Stomach (tissue), 4 donors: ENCODE measurements around the gene GLRB.

Experiments
- POLR2A ChIP-seq, 4 donors: fragments of 450-650 bp; IDR thresholded peaks; one replicate each; pipeline ENCODE4 v1.6.1; 2016; ENCODE audit warnings: antibody characterized with exemption in 4 of 4, control low read depth in 2 of 4, mild to moderate bottlenecking in 1 of 4, moderate library complexity in 1 of 4
- TF ChIP-seq, protein P1 (sequence below), 7 experiments: fragments of 450-650 bp in 4 of 7; fragments of 200-600 bp in 3 of 7; sonication (generic) in 3 of 7; IDR thresholded peaks; one replicate each; pipeline ENCODE4 v1.5.1; 2016 to 2019; ENCODE audit warnings: antibody characterized with exemption in 7 of 7, control low read depth in 2 of 7, mild to moderate bottlenecking in 1 of 7

DNA sequence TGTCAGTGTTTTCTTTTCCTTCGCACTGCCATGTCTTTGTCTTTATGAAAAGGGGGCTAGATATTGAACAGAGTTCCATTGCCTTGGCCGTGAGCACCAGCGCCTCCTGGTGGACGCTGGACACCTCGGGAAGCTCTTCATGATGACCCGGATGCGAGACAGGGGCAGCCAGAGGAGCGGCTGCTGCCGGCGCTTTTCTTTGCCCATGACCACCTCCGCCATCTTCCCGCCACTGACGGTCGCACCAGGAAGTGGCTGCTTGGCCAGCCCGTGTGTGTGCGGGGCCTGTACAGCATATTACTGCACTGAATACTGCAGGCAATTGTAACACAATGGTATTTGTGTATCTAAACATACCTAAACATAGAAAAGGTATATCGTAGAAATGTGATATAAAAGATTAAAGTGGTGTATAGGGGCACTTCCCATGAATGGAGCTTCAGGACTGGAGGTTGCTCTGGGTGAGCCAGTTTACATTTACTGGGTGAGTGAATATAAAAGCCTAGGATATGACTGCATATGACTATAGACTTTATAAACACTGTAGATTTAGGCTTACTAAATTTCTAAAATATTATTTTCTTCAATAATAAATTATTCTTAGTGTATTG, 128.8 kb downstream of the GLRB start:
- TF ChIP-seq, protein P1, sequence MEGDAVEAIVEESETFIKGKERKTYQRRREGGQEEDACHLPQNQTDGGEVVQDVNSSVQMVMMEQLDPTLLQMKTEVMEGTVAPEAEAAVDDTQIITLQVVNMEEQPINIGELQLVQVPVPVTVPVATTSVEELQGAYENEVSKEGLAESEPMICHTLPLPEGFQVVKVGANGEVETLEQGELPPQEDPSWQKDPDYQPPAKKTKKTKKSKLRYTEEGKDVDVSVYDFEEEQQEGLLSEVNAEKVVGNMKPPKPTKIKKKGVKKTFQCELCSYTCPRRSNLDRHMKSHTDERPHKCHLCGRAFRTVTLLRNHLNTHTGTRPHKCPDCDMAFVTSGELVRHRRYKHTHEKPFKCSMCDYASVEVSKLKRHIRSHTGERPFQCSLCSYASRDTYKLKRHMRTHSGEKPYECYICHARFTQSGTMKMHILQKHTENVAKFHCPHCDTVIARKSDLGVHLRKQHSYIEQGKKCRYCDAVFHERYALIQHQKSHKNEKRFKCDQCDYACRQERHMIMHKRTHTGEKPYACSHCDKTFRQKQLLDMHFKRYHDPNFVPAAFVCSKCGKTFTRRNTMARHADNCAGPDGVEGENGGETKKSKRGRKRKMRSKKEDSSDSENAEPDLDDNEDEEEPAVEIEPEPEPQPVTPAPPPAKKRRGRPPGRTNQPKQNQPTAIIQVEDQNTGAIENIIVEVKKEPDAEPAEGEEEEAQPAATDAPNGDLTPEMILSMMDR (IDR thresholded peaks at IDR 0.05), result peak in 2 of 7 experiments; percentile 21 to 26
- no peak for TF ChIP-seq POLR2A (IDR thresholded peaks at IDR 0.05)
